Measurements from ENCODE around the gene RHOU. TPM values are rescaled to one million over a fixed set of nuclear protein-coding genes. Genes with fewer than 3 reads are reported as not detected.
A peak's percentile ranks its signal among the peaks of the same experiment; 100 is the strongest.

The RHOU gene
- total RNA-seq, 1 donor from 2014 or later = 6.1 TPM

DNA sequence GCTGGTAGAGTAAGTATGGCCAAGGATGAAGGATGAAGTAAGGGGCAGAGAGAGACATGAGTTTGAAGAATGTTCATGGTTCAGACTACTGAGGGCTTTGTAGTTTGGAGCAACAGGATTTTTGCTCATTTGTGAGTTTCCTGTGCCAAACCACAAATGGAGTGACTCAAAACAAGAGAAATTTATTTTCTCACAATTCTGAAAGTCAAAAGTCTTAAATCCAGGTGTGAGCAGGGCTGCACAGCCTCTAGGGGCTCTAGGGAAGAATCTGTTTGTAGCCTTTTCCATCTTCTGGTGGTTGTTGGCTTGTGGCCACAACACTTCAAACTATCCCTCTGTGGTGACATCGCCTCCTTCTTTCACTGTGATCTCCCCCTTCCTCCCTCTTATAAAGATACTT lies 58.9 kb downstream of the RHOU start:
- Histone ChIP-seq H3K27ac (ENCODE audit: low read depth, low read length) (no peak overlapping the region), H2AFZ (ENCODE audit: low read depth, low read length) (no peak overlapping the region), H4K20me1 (ENCODE audit: insufficient read depth, low read length) (no peaks in the 10 kb centered on the region), H3K36me3 (ENCODE audit: insufficient read depth, low read length) (no peaks in the 10 kb centered on the region), H3K79me2 (ENCODE audit: insufficient read depth, low read length) (no peaks in the 10 kb centered on the region), H3K4me3 (ENCODE audit: insufficient read depth, low read depth, low read length) (no peak overlapping the region), H3K9me3 (ENCODE audit: insufficient read depth, low read depth, low read length) (no peaks in the 10 kb centered on the region), H3K27me3 (ENCODE audit: insufficient read depth, low read length) (no peaks in the 10 kb centered on the region), H3K4me2 (ENCODE audit: low read length) (no peak overlapping the region), H3K9ac (ENCODE audit: low read length) (no peak overlapping the region), H3K4me1 (ENCODE audit: insufficient read depth, low read length) (no peaks in the 10 kb centered on the region)
- peak; percentile 22 for DNase-seq (ENCODE audit: low read depth)
- no peaks in the 10 kb centered on the region for H3K36me3 Mint-ChIP-seq (ENCODE audit: low read depth, unreplicated experiment)
- H3K27ac Mint-ChIP-seq (ENCODE audit: unreplicated experiment) = no peak overlapping the region
- H3K27me3 Mint-ChIP-seq (ENCODE audit: low read depth, unreplicated experiment) = peaks cover 14% of the 10 kb centered on the region
- peaks cover 3% of the 10 kb centered on the region for H3K4me1 Mint-ChIP-seq (ENCODE audit: low read depth, unreplicated experiment)
- no peak for TF ChIP-seq EZH2 (IDR thresholded peaks at IDR 0.05; ENCODE audit: insufficient read depth, low read length)
- TF ChIP-seq, protein P1, sequence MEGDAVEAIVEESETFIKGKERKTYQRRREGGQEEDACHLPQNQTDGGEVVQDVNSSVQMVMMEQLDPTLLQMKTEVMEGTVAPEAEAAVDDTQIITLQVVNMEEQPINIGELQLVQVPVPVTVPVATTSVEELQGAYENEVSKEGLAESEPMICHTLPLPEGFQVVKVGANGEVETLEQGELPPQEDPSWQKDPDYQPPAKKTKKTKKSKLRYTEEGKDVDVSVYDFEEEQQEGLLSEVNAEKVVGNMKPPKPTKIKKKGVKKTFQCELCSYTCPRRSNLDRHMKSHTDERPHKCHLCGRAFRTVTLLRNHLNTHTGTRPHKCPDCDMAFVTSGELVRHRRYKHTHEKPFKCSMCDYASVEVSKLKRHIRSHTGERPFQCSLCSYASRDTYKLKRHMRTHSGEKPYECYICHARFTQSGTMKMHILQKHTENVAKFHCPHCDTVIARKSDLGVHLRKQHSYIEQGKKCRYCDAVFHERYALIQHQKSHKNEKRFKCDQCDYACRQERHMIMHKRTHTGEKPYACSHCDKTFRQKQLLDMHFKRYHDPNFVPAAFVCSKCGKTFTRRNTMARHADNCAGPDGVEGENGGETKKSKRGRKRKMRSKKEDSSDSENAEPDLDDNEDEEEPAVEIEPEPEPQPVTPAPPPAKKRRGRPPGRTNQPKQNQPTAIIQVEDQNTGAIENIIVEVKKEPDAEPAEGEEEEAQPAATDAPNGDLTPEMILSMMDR (IDR thresholded peaks at IDR 0.05; ENCODE audit: insufficient read depth, low read depth, low read length) = no peak
- no peak for FAIRE-seq
- no peak overlapping the region for H3K4me3 Mint-ChIP-seq (ENCODE audit: unreplicated experiment)
- H3K9me3 Mint-ChIP-seq (ENCODE audit: unreplicated experiment) = no peaks in the 10 kb centered on the region

DNA sequence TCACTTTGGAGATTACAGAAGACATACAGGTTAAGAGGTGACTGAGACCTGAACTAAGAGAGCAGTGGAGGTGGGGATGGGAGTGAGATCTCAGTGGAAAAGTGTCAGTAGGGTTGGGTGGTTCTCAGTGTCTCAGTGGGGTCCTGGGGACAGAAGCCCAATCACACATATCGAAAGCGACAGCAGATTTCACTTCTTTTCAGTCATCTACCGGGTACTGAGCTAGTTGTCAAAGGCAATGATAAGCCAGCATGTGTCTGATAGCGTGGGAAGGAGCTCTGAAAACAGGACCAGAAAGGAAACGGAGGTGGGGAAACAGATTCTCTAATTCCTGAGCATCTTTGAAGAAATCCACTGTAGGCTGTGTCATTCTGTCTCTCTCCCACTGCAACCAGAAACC lies 59.5 kb downstream of the RHOU start:
- no peak overlapping the region for H2AFZ ChIP-seq (ENCODE audit: low read depth, low read length)
- peaks cover 3% of the 10 kb centered on the region for H3K27me3 ChIP-seq (ENCODE audit: insufficient read depth, low read length)
- H3K4me1 ChIP-seq (ENCODE audit: insufficient read depth, low read length) = no peaks in the 10 kb centered on the region
- H3K36me3 ChIP-seq (ENCODE audit: insufficient read depth, low read length) = no peaks in the 10 kb centered on the region
- DNase-seq (ENCODE audit: low read depth) (no peak), FAIRE-seq (no peak)
- no peak overlapping the region for H3K9ac ChIP-seq (ENCODE audit: low read length)
- no peaks in the 10 kb centered on the region for H3K79me2 ChIP-seq (ENCODE audit: insufficient read depth, low read length)
- H3K9me3 ChIP-seq (ENCODE audit: insufficient read depth, low read depth, low read length) = no peaks in the 10 kb centered on the region
- H4K20me1 ChIP-seq (ENCODE audit: insufficient read depth, low read length) = no peaks in the 10 kb centered on the region
- no peak overlapping the region for H3K4me3 ChIP-seq (ENCODE audit: insufficient read depth, low read depth, low read length)
- no peaks in the 10 kb centered on the region for H3K9me3 Mint-ChIP-seq (ENCODE audit: unreplicated experiment)
- no peak overlapping the region for H3K4me3 Mint-ChIP-seq (ENCODE audit: unreplicated experiment)
- peaks cover 3% of the 10 kb centered on the region for H3K4me1 Mint-ChIP-seq (ENCODE audit: low read depth, unreplicated experiment)
- TF ChIP-seq, protein P1 (IDR thresholded peaks at IDR 0.05; ENCODE audit: insufficient read depth, low read depth, low read length) = no peak
- TF ChIP-seq EZH2 (IDR thresholded peaks at IDR 0.05; ENCODE audit: insufficient read depth, low read length) = no peak
- no peaks in the 10 kb centered on the region for H3K36me3 Mint-ChIP-seq (ENCODE audit: low read depth, unreplicated experiment)
- no peak overlapping the region for H3K27ac ChIP-seq (ENCODE audit: low read depth, low read length)
- H3K27me3 Mint-ChIP-seq (ENCODE audit: low read depth, unreplicated experiment) = peaks cover 18% of the 10 kb centered on the region
- no peak overlapping the region for H3K4me2 ChIP-seq (ENCODE audit: low read length)
- no peak overlapping the region for H3K27ac Mint-ChIP-seq (ENCODE audit: unreplicated experiment)

DNA sequence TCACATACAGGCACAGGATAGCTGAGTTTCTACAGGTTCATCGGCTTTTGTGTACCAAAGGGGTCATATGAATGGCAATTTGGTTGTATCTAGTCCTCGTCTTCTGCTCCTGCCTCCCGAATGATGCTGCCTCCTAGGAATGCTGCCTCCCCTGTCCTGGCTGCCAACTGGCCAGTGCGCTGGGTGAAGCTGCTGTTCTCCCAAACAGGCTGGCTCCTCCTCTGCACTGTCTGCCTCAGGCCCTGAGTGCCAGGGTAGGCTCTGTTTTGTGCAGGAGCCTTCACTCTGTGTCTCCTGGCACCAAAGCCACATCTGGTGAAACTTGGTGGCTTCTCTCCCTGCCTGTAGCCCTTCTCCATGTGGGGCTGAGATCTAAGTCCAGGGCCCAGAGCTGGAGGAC lies 60.3 kb downstream of the RHOU start:
- peaks cover 3% of the 10 kb centered on the region for H3K4me1 Mint-ChIP-seq (ENCODE audit: low read depth, unreplicated experiment)
- H3K4me3 Mint-ChIP-seq (ENCODE audit: unreplicated experiment) = no peak overlapping the region
- H3K27me3 Mint-ChIP-seq (ENCODE audit: low read depth, unreplicated experiment) = peaks cover 15% of the 10 kb centered on the region
- H3K79me2 ChIP-seq (ENCODE audit: insufficient read depth, low read length) = no peaks in the 10 kb centered on the region
- no peaks in the 10 kb centered on the region for H3K36me3 ChIP-seq (ENCODE audit: insufficient read depth, low read length)
- H3K4me1 ChIP-seq (ENCODE audit: insufficient read depth, low read length) = no peaks in the 10 kb centered on the region
- H3K27ac Mint-ChIP-seq (ENCODE audit: unreplicated experiment) = no peak overlapping the region
- FAIRE-seq = no peak
- no peak overlapping the region for H3K9ac ChIP-seq (ENCODE audit: low read length)
- H3K4me2 ChIP-seq (ENCODE audit: low read length) = no peak overlapping the region
- no peaks in the 10 kb centered on the region for H4K20me1 ChIP-seq (ENCODE audit: insufficient read depth, low read length)
- no peaks in the 10 kb centered on the region for H3K9me3 ChIP-seq (ENCODE audit: insufficient read depth, low read depth, low read length)
- H3K9me3 Mint-ChIP-seq (ENCODE audit: unreplicated experiment) = no peaks in the 10 kb centered on the region
- peaks cover 4% of the 10 kb centered on the region for H3K27me3 ChIP-seq (ENCODE audit: insufficient read depth, low read length)
- H3K4me3 ChIP-seq (ENCODE audit: insufficient read depth, low read depth, low read length) = no peak overlapping the region
- no peaks in the 10 kb centered on the region for H3K36me3 Mint-ChIP-seq (ENCODE audit: low read depth, unreplicated experiment)
- no peak overlapping the region for H3K27ac ChIP-seq (ENCODE audit: low read depth, low read length)
- no peak overlapping the region for H2AFZ ChIP-seq (ENCODE audit: low read depth, low read length)
- TF ChIP-seq EZH2 (IDR thresholded peaks at IDR 0.05; ENCODE audit: insufficient read depth, low read length) = no peak
- no peak for DNase-seq (ENCODE audit: low read depth)

Other genes with a start within 250 kb of the RHOU start
- gene RNF187, start 248.1 kb upstream of the RHOU start, total RNA-seq = 129 and 146 TPM in 2 replicates

All from astrocyte (in vitro differentiated cells and primary cell).